Measurements from ENCODE around the gene PLIN1. TPM values are rescaled to one million over a fixed set of nuclear protein-coding genes. Genes with fewer than 3 reads are reported as not detected.

The PLIN1 gene
- total RNA-seq, 2 donors from 2014 or later: 5.7 to 24.2 TPM

DNA sequence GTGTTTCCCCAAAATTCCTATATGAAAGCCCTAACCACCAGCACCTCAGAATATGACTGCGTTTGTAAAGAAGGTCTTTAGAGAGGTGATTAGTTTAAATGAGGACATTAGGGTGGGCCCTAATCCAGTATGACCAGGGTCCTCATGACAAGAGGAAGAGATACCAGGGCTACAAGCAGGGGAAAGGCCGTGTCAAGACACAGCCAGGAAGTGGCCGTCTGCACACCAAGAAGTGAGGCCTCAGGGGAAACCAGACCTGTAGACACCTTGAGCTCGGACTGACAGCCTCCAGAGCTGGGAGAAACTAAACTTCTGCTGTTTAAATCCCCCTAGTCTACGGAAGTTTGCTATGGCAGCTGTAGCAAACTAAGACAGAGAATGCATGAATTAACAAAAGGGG is 38.1 kb downstream of the PLIN1 start:
- ATAC-seq (ENCODE audit: insufficient number of reproducible peaks, low FRiP score, low read depth) (no peak), DNase-seq (ENCODE audit: low spot score) (no peak)
- Histone ChIP-seq H3K4me1 (ENCODE audit: control insufficient read depth in 1 of 2, low read depth in 2 of 2) (no peaks in the 10 kb centered on the region), H3K9me3 (no peaks in the 10 kb centered on the region), H3K36me3 (peaks cover 19% of the 10 kb centered on the region), H3K4me3 (no peak overlapping the region), H3K27me3 (replicated peaks; ENCODE audit: insufficient read depth) (no peaks in the 10 kb centered on the region), H3K27ac (no peak overlapping the region)
- no peak for TF ChIP-seq CTCF (IDR thresholded peaks at IDR 0.05)

- H3K27me3 ChIP-seq (replicated peaks; ENCODE audit: insufficient read depth): no peaks in the 10 kb centered on the region
- ATAC-seq (ENCODE audit: insufficient number of reproducible peaks, low FRiP score, low read depth): no peak
- no peaks in the 10 kb centered on the region for H3K9me3 ChIP-seq
- H3K27ac ChIP-seq: no peak overlapping the region
- no peaks in the 10 kb centered on the region for H3K4me1 ChIP-seq (ENCODE audit: control insufficient read depth in 1 of 2, low read depth in 2 of 2)
- no peak overlapping the region for H3K4me3 ChIP-seq
- DNase-seq (ENCODE audit: low spot score): no peak
- TF ChIP-seq CTCF (IDR thresholded peaks at IDR 0.05): no peak
- H3K36me3 ChIP-seq: peaks cover 19% of the 10 kb centered on the region
Measured at GRCh38 chr15:89640245-89640644, 38.9 kb downstream of the PLIN1 start.

GRCh38 chr15:89633585-89633984 is 45.6 kb downstream of the PLIN1 start:
- no peaks in the 10 kb centered on the region for H3K9me3 ChIP-seq
- no peaks in the 10 kb centered on the region for H3K4me1 ChIP-seq (ENCODE audit: control insufficient read depth in 1 of 2, low read depth in 2 of 2)
- no peak overlapping the region for H3K27ac ChIP-seq
- H3K27me3 ChIP-seq (replicated peaks; ENCODE audit: insufficient read depth): no peaks in the 10 kb centered on the region
- TF ChIP-seq CTCF (IDR thresholded peaks at IDR 0.05): no peak
- no peak overlapping the region for H3K4me3 ChIP-seq
- H3K36me3 ChIP-seq: peaks cover 47% of the 10 kb centered on the region
- DNase-seq (ENCODE audit: low spot score): no peak
- no peak for ATAC-seq (ENCODE audit: insufficient number of reproducible peaks, low FRiP score, low read depth)

DNA sequence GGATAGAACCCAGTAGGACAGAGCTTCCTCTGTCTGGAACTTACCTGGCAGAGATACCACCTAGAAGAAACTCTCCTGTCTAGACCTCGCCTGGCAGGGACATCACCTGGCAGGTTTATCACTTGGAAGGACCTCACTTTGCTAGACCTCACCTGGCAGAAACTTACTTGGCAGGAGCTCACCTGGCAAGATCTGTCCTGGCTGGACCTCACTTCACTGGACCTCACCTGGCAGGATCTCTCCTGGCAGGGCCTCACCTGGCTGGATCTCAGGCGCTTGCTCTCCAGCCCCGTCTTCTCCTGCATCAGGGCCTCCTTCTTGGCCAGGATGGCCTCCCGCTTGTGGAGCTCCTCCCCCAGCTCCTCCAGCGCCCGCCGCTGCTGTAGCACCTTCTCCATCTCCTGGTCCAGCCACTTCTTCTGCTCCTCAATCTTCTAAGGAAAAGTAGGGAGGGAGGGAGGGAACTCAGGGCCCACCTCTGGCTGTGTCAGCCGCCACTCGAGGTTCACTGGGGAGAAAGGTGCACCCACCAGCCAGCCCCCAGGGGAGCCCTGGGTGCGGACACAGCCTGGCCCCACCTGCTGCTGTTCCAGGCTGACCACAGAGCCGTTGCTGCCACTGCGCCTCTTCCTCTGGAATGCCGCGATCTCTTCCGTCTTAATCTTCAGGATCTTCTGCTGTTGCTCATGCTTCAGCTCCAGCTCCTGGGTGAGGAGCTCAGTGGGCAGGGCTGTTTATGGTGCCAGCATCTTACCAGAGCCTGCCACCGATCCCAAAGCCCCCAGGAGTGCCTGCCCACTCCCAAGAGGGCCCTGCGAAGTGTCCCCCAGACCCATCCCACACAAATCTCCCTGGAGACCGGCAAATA is 46.4 kb downstream of the PLIN1 start:
- ATAC-seq (ENCODE audit: insufficient number of reproducible peaks, low FRiP score, low read depth): no peak
- Histone ChIP-seq H3K4me3 (no peak overlapping the region), H3K36me3 (peaks cover 55% of the 10 kb centered on the region), H3K4me1 (ENCODE audit: control insufficient read depth in 1 of 2, low read depth in 2 of 2) (no peaks in the 10 kb centered on the region), H3K9me3 (no peaks in the 10 kb centered on the region), H3K27ac (no peak overlapping the region), H3K27me3 (replicated peaks; ENCODE audit: insufficient read depth) (no peaks in the 10 kb centered on the region)
- no peak for TF ChIP-seq CTCF (IDR thresholded peaks at IDR 0.05)
- DNase-seq (ENCODE audit: low spot score): no peak

GRCh38 chr15:89631902-89632264 is 47.3 kb downstream of the PLIN1 start:
- no peaks in the 10 kb centered on the region for H3K9me3 ChIP-seq
- H3K36me3 ChIP-seq: peaks cover 58% of the 10 kb centered on the region
- no peaks in the 10 kb centered on the region for H3K27me3 ChIP-seq (replicated peaks; ENCODE audit: insufficient read depth)
- no peak for ATAC-seq (ENCODE audit: insufficient number of reproducible peaks, low FRiP score, low read depth)
- no peak for DNase-seq (ENCODE audit: low spot score)
- no peak overlapping the region for H3K4me3 ChIP-seq
- no peaks in the 10 kb centered on the region for H3K4me1 ChIP-seq (ENCODE audit: control insufficient read depth in 1 of 2, low read depth in 2 of 2)
- no peak overlapping the region for H3K27ac ChIP-seq
- no peak for TF ChIP-seq CTCF (IDR thresholded peaks at IDR 0.05)

All from thoracic aorta (tissue), 2 donors.